HEK293 (cell line): ENCODE results near the gene DNAH6.

Experiments
- CTCF ChIA-PET: fragments of 350-600 bp; formaldehyde crosslinking; extraction: SDS; loops from one replicate; lab custom pipeline; 2021; ENCODE audit warnings: antibody characterized with exemption; lab: Yijun Ruan, JAX
- POLR2A ChIA-PET: fragments of 300-600 bp; formaldehyde crosslinking; extraction: SDS; loops from one replicate; lab custom pipeline; 2020; ENCODE audit warnings: antibody characterized with exemption, inconsistent platforms; lab: Yijun Ruan, JAX
- H3K27ac ChIP-seq: fragments of 200-500 bp; sonication (Bioruptor generic); 2 replicates; pipeline ENCODE4 v1.5.1; 2014; ENCODE audit warnings: low read depth, low read length, control low read depth, inconsistent platforms; ENCODE audit errors: extremely low read depth
- H3K36me3 ChIP-seq, 2 experiments: fragments of 200-500 bp in 1 of 2; sonication (Bioruptor generic) in 1 of 2; 1 replicate in 1 of 2; 2 replicates in 1 of 2; pipeline ENCODE4 v1.5.1; 2014 to 2017; ENCODE audit warnings: inconsistent platforms in 2 of 2, low read length in 2 of 2; ENCODE audit not compliant: control insufficient read depth in 2 of 2, insufficient read depth in 1 of 2
- H3K4me1 ChIP-seq: fragments of 200-500 bp; sonication (Bioruptor generic); 2 replicates; pipeline ENCODE4 v1.5.1; 2014; ENCODE audit warnings: mild to moderate bottlenecking, low read length, inconsistent platforms; ENCODE audit not compliant: control insufficient read depth, insufficient read depth
- H3K4me3 ChIP-seq: 2 replicates; pipeline ENCODE4 v1.5.1; 2011; ENCODE audit warnings: low read depth, mild to moderate bottlenecking, control low read depth, low read length, moderate library complexity
- H3K9me3 ChIP-seq: fragments of 200-500 bp; sonication (Bioruptor generic); 2 replicates; pipeline ENCODE4 v1.5.1; 2014; ENCODE audit warnings: low read depth, low read length, inconsistent platforms; ENCODE audit not compliant: control insufficient read depth, insufficient read depth
- GLI2 ChIP-seq: fragments of 450-650 bp; formaldehyde crosslinking; IDR thresholded peaks from 2 replicates; pipeline ENCODE4; 2017; ENCODE audit warnings: missing biosample characterization, missing genetic modification characterization, low read depth, borderline replicate concordance
- HOXD13 ChIP-seq: sonication (generic); formaldehyde crosslinking; IDR thresholded peaks from 2 replicates; pipeline ENCODE4 v1.8.0; 2022; ENCODE audit warnings: missing genetic modification reagents, borderline replicate concordance
- KLF10 ChIP-seq: fragments of 450-650 bp; IDR thresholded peaks from 2 replicates; pipeline ENCODE4 v1.5.1; 2018; ENCODE audit warnings: missing biosample characterization, mild to moderate bottlenecking, missing genetic modification characterization
- KLF16 ChIP-seq: fragments of 450-650 bp; formaldehyde crosslinking; IDR thresholded peaks from 2 replicates; pipeline ENCODE4 v1.5.1; 2017; ENCODE audit warnings: missing biosample characterization, missing genetic modification characterization
- KLF8 ChIP-seq: fragments of 450-650 bp; formaldehyde crosslinking; IDR thresholded peaks from 2 replicates; pipeline ENCODE4 v1.5.1; 2016; ENCODE audit warnings: missing biosample characterization, missing genetic modification characterization
- PRDM4 ChIP-seq: fragments of 450-650 bp; formaldehyde crosslinking; IDR thresholded peaks from 2 replicates; pipeline ENCODE4 v1.5.1; 2017; ENCODE audit warnings: missing biosample characterization, missing genetic modification characterization
- ZFP69B ChIP-seq: fragments of 450-650 bp; formaldehyde crosslinking; IDR thresholded peaks from 2 replicates; pipeline ENCODE4 v1.5.1; 2016; ENCODE audit warnings: missing biosample characterization, missing genetic modification characterization
- ZIC2 ChIP-seq: fragments of 450-650 bp; formaldehyde crosslinking; IDR thresholded peaks from 2 replicates; pipeline ENCODE4 v1.5.1; 2016; ENCODE audit warnings: missing biosample characterization, missing genetic modification characterization
- ZNF133 ChIP-seq: fragments of 450-650 bp; formaldehyde crosslinking; IDR thresholded peaks from 2 replicates; pipeline ENCODE4 v1.5.1; 2016; ENCODE audit warnings: missing biosample characterization, missing genetic modification characterization
- ZNF175 ChIP-seq: fragments of 450-650 bp; formaldehyde crosslinking; IDR thresholded peaks from 2 replicates; pipeline ENCODE4 v1.5.1; 2016; ENCODE audit warnings: missing biosample characterization, missing genetic modification characterization
- ZNF202 ChIP-seq: fragments of 450-650 bp; formaldehyde crosslinking; IDR thresholded peaks from 2 replicates; pipeline ENCODE4 v1.5.1; 2016; ENCODE audit warnings: missing biosample characterization, missing genetic modification characterization, borderline replicate concordance
- ZNF248 ChIP-seq: fragments of 450-650 bp; formaldehyde crosslinking; IDR thresholded peaks from 2 replicates; pipeline ENCODE4 v1.5.1; 2017; ENCODE audit warnings: missing biosample characterization, missing genetic modification characterization
- ZNF266 ChIP-seq: fragments of 450-650 bp; formaldehyde crosslinking; IDR thresholded peaks from 2 replicates; pipeline ENCODE4 v1.5.1; 2016; ENCODE audit warnings: missing biosample characterization, missing genetic modification characterization, low read depth
- ZNF311 ChIP-seq: fragments of 450-650 bp; formaldehyde crosslinking; IDR thresholded peaks from 2 replicates; pipeline ENCODE4 v1.5.1; 2017; ENCODE audit warnings: missing biosample characterization, missing genetic modification characterization, borderline replicate concordance
- ZNF366 ChIP-seq: fragments of 450-650 bp; formaldehyde crosslinking; conservative IDR thresholded peaks from 2 replicates; pipeline ENCODE4 v1.5.1; 2016; ENCODE audit warnings: missing biosample characterization, missing genetic modification characterization
- ZNF398 ChIP-seq: fragments of 450-650 bp; formaldehyde crosslinking; IDR thresholded peaks from 2 replicates; pipeline ENCODE4 v1.5.1; 2017; ENCODE audit warnings: missing biosample characterization, missing genetic modification characterization
- ZNF513 ChIP-seq: fragments of 450-650 bp; IDR thresholded peaks from 2 replicates; pipeline ENCODE4 v1.5.1; 2018; ENCODE audit warnings: missing biosample characterization, missing genetic modification characterization
- ZNF514 ChIP-seq: fragments of 450-650 bp; formaldehyde crosslinking; IDR thresholded peaks from 2 replicates; pipeline ENCODE4 v1.5.1; 2016; ENCODE audit warnings: missing biosample characterization, missing genetic modification characterization
- ZNF555 ChIP-seq: fragments of 450-650 bp; formaldehyde crosslinking; conservative IDR thresholded peaks from 2 replicates; pipeline ENCODE4 v1.5.1; 2017; ENCODE audit warnings: missing biosample characterization, mild to moderate bottlenecking, missing genetic modification characterization, inconsistent platforms
- ZNF558 ChIP-seq: fragments of 450-650 bp; formaldehyde crosslinking; IDR thresholded peaks from 2 replicates; pipeline ENCODE4 v1.5.1; 2016; ENCODE audit warnings: missing biosample characterization, missing genetic modification characterization
- ZNF571 ChIP-seq: fragments of 450-650 bp; formaldehyde crosslinking; IDR thresholded peaks from 2 replicates; pipeline ENCODE4 v1.5.0; 2017; ENCODE audit warnings: missing biosample characterization, missing genetic modification characterization
- ZNF580 ChIP-seq: fragments of 450-650 bp; formaldehyde crosslinking; IDR thresholded peaks from 2 replicates; pipeline ENCODE4 v1.5.1; 2016; ENCODE audit warnings: missing biosample characterization, missing genetic modification characterization
- ZNF645 ChIP-seq: fragments of 450-650 bp; formaldehyde crosslinking; IDR thresholded peaks from 2 replicates; pipeline ENCODE4; 2016; ENCODE audit warnings: missing biosample characterization, missing genetic modification characterization
- ZNF654 ChIP-seq: fragments of 450-650 bp; formaldehyde crosslinking; IDR thresholded peaks from 2 replicates; pipeline ENCODE4 v1.5.1; 2016; ENCODE audit warnings: low read depth, missing biosample characterization, missing genetic modification characterization
- ZNF768 ChIP-seq: fragments of 450-650 bp; formaldehyde crosslinking; IDR thresholded peaks from 2 replicates; pipeline ENCODE4 v1.5.1; 2018; ENCODE audit warnings: missing biosample characterization, mild to moderate bottlenecking, missing genetic modification characterization
- ZNF785 ChIP-seq: fragments of 450-650 bp; formaldehyde crosslinking; IDR thresholded peaks from 2 replicates; pipeline ENCODE4 v1.5.1; 2016; ENCODE audit warnings: missing biosample characterization, missing genetic modification characterization
- ZSCAN4 ChIP-seq: fragments of 450-650 bp; formaldehyde crosslinking; IDR thresholded peaks from 2 replicates; pipeline ENCODE4 v1.5.1; 2017; ENCODE audit warnings: missing biosample characterization, missing genetic modification characterization

DNAH6 gene

GRCh38 chr2:84846041-84846663 is 329.9 kb downstream of the DNAH6 start:
- H3K4me3 ChIP-seq, result no peak overlapping the region
- H3K9me3 ChIP-seq, result no peaks in the 10 kb centered on the region
- ChIA-PET POLR2A (no interaction called here), CTCF (interaction anchor here (0.8 to 1.2 kb wide), 3 partner anchors 19 to 80 kb away, joined by 3 read pairs; no protein-coding TSS in a partner anchor)
- TF ChIP-seq KLF8 (tag by site-specific recombination) (no peak), ZFP69B (tag by site-specific recombination) (no peak), ZNF175 (no peak), ZNF768 (no peak), ZIC2 (tag by site-specific recombination) (no peak), ZNF645 (tag by site-specific recombination) (no peak), ZNF785 (no peak), ZNF133 (tag by site-specific recombination) (no peak), ZNF311 (tag by site-specific recombination) (no peak), ZSCAN4 (tag by site-specific recombination) (no peak)
- no peaks in the 10 kb centered on the region for H3K4me1 ChIP-seq
- H3K27ac ChIP-seq, result no peak overlapping the region
- H3K36me3 ChIP-seq, result no peaks in the 10 kb centered on the region

- TF ChIP-seq ZNF571 (tag by site-specific recombination) (no peak), ZNF580 (tag by site-specific recombination) (no peak), ZNF555 (tag by site-specific recombination) (no peak), ZNF266 (tag by site-specific recombination) (no peak), ZNF248 (no peak), KLF8 (tag by site-specific recombination) (no peak), ZNF558 (tag by site-specific recombination) (no peak), PRDM4 (tag by site-specific recombination) (no peak), ZNF654 (tag by site-specific recombination) (no peak), KLF10 (tag by site-specific recombination) (no peak), ZNF398 (tag by site-specific recombination) (no peak), KLF16 (tag by site-specific recombination) (no peak), ZNF202 (tag by site-specific recombination) (no peak), ZNF513 (tag by site-specific recombination) (no peak), HOXD13 (CRISPR knock-in tag) (no peak), ZNF366 (no peak), ZNF175 (no peak), GLI2 (tag by site-specific recombination) (no peak), ZNF514 (tag by site-specific recombination) (no peak)
- TF ChIP-seq, all 188 proteins: peak for 0
- ChIA-PET POLR2A (no interaction called here), CTCF (interaction anchor here (0.8 to 1.2 kb wide), 2 partner anchors 18 to 79 kb away, joined by 3 read pairs; no protein-coding TSS in a partner anchor)
- Histone ChIP-seq H3K9me3 (no peaks in the 10 kb centered on the region), H3K4me3 (no peak overlapping the region), H3K4me1 (no peaks in the 10 kb centered on the region), H3K27ac (no peak overlapping the region), H3K36me3 (no peaks in the 10 kb centered on the region)
These were observed 330.4 kb downstream of the DNAH6 start for GRCh38 chr2:84846741-84847142.
